ACC112 (cell line): ENCODE results near the gene ADAMTS19.
A peak's percentile ranks its signal among the peaks of the same experiment; 100 is the strongest.

Source experiments
- H2AFZ ChIP-seq: fragments of 200-600 bp; sonication (generic); one replicate; pipeline ENCODE4 v1.6.0; 2017; ENCODE audit warnings: antibody characterized with exemption, low read length; ENCODE audit not compliant: unreplicated experiment
- H3K27ac ChIP-seq: fragments of 200-600 bp; sonication (generic); 2 replicates; pipeline ENCODE4 v1.5.1; 2014; ENCODE audit warnings: low read depth, mild to moderate bottlenecking, antibody characterized with exemption, low read length, moderate library complexity
- H3K27me3 ChIP-seq: fragments of 200-600 bp; sonication (generic); 2 replicates; pipeline ENCODE4 v1.6.1; 2014; ENCODE audit warnings: mild to moderate bottlenecking, antibody characterized with exemption, low read length, moderate library complexity, mixed read lengths; ENCODE audit not compliant: insufficient read depth
- H3K36me3 ChIP-seq: fragments of 200-600 bp; sonication (generic); 2 replicates; pipeline ENCODE4 v1.6.1; 2016; ENCODE audit warnings: mild to moderate bottlenecking, antibody characterized with exemption, low read length, moderate library complexity, mixed read lengths; ENCODE audit not compliant: insufficient read depth
- H3K4me1 ChIP-seq: fragments of 200-600 bp; sonication (generic); one replicate; pipeline ENCODE4 v1.6.1; 2016; ENCODE audit warnings: low read length, mixed read lengths; ENCODE audit not compliant: insufficient read depth, unreplicated experiment, control insufficient read depth
- H3K4me3 ChIP-seq: fragments of 200-600 bp; sonication (generic); 2 replicates; pipeline ENCODE4 v1.5.1; 2014; ENCODE audit warnings: mild to moderate bottlenecking, low read depth, low read length
- H3K79me2 ChIP-seq: fragments of 200-600 bp; sonication (generic); one replicate; pipeline ENCODE4 v1.6.0; 2016; ENCODE audit warnings: low read length; ENCODE audit not compliant: control insufficient read depth, unreplicated experiment, insufficient read depth

Gene ADAMTS19

DNA sequence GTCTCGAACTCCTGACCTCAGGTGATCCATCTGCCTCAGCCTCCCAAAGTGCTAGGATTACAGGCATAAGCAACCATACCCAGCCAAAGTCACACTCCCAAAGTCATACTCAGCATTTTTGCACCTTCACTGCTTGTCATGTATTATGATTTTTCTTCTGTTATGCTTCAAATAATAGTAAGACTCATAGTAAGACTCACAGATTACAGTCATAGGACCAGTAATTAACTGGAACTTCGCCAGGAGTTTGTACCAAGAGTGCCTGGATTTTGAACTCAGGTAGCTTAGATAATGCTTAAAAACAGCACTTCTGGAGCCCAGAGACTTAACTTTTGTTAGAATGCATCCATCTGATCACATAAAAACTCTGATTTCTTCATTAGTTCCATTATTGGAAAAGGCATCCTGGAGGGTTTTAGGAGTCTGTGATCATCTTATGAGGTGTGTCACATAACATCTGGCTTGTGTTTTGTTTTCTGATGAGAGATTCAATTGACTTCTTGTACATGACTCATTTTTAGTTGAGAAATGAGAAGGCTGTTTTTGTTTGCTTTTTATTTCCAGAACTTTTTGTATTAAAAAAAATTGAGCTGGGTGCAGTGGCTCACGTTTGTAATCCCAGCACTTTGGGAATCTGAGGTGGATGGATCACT, 131.5 kb downstream of the ADAMTS19 start:
- H2AFZ ChIP-seq = no peak overlapping the region
- H3K4me3 ChIP-seq = no peak overlapping the region
- H3K27me3 ChIP-seq = no peaks in the 10 kb centered on the region
- H3K27ac ChIP-seq = no peak overlapping the region
- no peaks in the 10 kb centered on the region for H3K36me3 ChIP-seq
- H3K4me1 ChIP-seq = no peaks in the 10 kb centered on the region
- no peaks in the 10 kb centered on the region for H3K79me2 ChIP-seq

DNA sequence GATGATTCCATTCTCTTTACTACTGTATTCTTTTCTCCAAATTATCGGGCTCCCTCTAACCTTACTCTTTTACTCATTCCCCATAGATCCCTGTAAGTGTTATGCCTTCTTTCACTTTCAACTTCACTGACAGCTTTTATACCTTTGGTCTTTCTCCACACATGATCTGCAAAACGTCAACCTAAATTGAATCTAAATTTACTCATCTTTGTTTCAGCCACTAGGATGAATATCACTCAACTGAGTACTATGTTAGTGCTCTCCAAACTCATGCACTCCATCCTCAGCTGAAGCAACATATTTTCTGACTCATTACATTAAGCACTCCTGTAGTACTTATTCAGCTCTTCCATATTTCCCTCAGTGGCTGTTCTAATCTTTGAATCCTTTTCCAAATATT, 133.4 kb downstream of the ADAMTS19 start:
- Histone ChIP-seq H3K36me3 (no peaks in the 10 kb centered on the region), H3K27me3 (no peaks in the 10 kb centered on the region), H3K79me2 (no peaks in the 10 kb centered on the region), H3K4me3 (no peak overlapping the region), H3K27ac (no peak overlapping the region), H2AFZ (no peak overlapping the region), H3K4me1 (no peaks in the 10 kb centered on the region)

DNA sequence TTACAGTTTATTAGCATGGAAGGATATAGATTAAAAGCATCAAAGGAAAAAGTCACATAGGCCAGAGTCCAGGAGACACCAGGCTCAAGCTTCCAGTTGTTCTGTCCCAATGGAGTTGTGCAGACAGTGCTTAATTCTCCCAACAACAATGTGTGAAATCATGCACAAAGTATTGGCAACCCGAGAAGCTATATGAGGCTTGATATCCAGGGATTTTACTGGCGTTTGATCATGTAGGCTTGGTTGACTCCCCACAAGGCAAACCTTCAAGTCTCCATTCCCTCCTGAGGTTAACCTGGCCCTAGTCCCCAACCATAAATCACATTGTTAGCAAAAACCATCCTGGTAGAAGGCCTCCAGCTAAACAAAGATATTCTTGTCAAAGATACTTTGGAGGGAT, 141.5 kb downstream of the ADAMTS19 start:
- H3K27me3 ChIP-seq = no peaks in the 10 kb centered on the region
- no peak overlapping the region for H3K27ac ChIP-seq
- no peaks in the 10 kb centered on the region for H3K36me3 ChIP-seq
- H2AFZ ChIP-seq = no peak overlapping the region
- no peaks in the 10 kb centered on the region for H3K4me1 ChIP-seq
- no peak overlapping the region for H3K4me3 ChIP-seq
- H3K79me2 ChIP-seq = no peaks in the 10 kb centered on the region

DNA sequence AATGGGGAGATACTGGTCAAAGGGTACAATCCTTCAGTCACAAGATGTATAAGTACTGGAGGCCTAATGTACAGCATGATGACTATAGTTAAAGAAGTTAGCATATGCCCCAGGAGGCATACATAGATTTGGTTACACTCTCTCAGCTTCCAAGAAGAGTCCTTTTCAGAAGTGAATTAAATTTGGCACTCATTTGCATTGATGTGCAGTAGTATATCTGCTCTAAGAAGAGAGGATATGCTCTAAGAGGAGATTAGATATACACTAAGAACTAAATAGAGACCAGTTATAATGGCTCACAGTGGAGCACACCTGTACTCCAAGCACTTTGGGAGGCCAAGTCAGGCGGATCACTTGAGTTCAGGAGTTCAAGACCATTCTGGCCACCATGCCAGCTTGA, 148.3 kb downstream of the ADAMTS19 start:
- Histone ChIP-seq H3K36me3 (no peaks in the 10 kb centered on the region), H3K4me3 (no peak overlapping the region), H3K4me1 (no peaks in the 10 kb centered on the region), H3K79me2 (no peaks in the 10 kb centered on the region), H3K27me3 (no peaks in the 10 kb centered on the region), H2AFZ (no peak overlapping the region), H3K27ac (no peak overlapping the region)

DNA sequence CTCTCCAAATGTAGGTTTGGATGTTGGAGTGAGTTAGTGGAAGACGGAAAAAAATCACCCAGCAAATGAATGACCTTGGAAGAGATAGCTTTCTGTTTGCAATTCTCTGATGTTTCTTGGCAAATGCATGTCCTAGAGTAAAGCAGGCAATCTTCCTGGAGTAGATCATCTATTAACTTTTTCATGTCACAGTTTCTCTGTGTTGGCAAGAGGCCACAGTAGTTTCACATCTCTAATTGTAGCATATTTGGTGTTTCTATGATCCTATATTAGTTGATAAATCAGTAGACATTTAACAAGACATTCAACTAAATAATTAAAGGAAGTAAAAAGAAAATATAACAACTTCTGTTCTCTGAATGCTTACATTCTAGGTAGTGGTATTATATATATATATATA, 149.6 kb downstream of the ADAMTS19 start:
- H3K4me1 ChIP-seq = no peaks in the 10 kb centered on the region
- no peaks in the 10 kb centered on the region for H3K27me3 ChIP-seq
- H2AFZ ChIP-seq = no peak overlapping the region
- H3K79me2 ChIP-seq = no peaks in the 10 kb centered on the region
- no peak overlapping the region for H3K27ac ChIP-seq
- H3K4me3 ChIP-seq = no peak overlapping the region
- no peaks in the 10 kb centered on the region for H3K36me3 ChIP-seq

DNA sequence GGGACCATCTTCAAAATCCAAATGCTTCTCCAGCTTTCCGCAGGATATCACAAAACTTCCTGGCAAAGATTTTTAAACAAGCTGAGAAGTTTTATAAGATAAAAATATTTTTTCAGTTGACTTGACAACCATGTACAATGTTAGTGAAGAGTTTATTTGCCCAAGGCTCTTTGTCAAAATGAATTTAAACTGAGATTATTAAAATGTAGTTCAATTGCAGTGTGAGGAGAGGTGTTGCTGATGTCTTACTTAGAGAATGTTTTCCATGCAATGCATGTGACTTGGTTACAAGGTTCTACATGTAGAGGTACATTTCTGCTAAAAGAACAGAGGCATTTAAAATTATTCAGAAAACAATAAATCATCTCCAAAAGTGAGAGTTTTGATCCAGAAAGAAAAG, 156.4 kb downstream of the ADAMTS19 start:
- Histone ChIP-seq H3K27me3 (no peaks in the 10 kb centered on the region), H3K36me3 (no peaks in the 10 kb centered on the region), H3K27ac (no peak overlapping the region), H3K4me3 (no peak overlapping the region), H3K4me1 (no peaks in the 10 kb centered on the region), H2AFZ (no peak overlapping the region), H3K79me2 (no peaks in the 10 kb centered on the region)

DNA sequence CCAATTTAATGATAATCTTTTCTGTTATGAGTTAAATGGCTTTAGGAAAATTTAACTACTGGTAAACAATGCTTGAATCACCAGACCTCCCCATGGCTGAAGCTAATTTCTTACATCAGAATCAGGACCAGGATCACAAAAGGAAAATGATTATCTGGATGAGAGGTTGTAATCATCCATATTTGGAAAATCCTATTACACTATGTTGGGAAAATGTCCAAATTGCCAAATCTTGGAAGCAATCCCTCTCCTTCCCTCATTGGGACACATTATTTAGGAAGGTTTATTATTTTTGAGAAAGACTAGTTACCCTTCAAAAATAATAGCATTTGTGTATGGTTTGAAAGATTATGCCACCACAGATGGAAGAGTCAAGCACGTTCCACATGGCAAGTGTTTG, 157.1 kb downstream of the ADAMTS19 start:
- Histone ChIP-seq H3K27me3 (no peaks in the 10 kb centered on the region), H3K36me3 (no peaks in the 10 kb centered on the region), H3K4me3 (no peak overlapping the region), H3K79me2 (no peaks in the 10 kb centered on the region), H2AFZ (no peak overlapping the region), H3K27ac (no peak overlapping the region), H3K4me1 (no peaks in the 10 kb centered on the region)

DNA sequence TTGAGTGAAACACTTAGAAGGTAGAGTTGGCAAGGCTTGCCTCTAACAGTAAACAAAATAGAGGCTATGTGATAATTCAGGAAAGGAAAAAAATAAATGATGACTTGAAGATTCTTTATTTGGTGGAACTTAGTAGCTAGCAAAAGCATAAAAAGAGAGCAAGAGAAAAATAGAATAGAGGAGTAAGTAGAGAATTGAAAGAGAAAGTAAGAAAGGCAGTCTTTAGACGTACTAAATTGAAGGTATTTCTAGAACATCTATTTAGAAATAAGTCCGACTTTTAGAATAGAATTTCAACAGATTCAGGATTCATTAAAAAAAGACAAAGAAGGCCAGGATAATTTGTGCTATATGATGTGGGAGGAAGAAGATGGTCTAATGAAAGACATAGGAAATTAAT, 159.7 kb downstream of the ADAMTS19 start:
- H3K36me3 ChIP-seq = no peaks in the 10 kb centered on the region
- H3K4me1 ChIP-seq = no peaks in the 10 kb centered on the region
- no peak overlapping the region for H3K27ac ChIP-seq
- no peaks in the 10 kb centered on the region for H3K27me3 ChIP-seq
- H2AFZ ChIP-seq = peak overlapping the region; percentile 29
- H3K4me3 ChIP-seq = peak overlapping the region; percentile 59
- no peaks in the 10 kb centered on the region for H3K79me2 ChIP-seq

DNA sequence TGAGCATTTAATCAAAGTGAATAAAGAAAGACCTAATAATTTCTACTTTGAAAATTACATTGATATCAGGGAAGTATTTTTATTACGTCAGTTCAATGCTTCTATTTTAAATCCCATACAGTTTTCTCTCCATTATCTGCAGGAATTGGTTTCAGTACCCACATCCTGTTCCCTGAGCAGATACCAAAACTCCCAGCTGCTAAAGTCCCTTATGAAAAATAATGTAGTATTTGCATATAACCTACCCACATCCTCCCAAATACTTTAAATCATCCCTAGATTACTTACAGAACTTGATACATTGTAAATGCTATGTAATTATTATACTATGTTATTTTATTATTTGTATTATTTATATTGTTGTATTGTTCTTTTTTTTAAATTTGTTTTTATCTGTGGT, 162.4 kb downstream of the ADAMTS19 start:
- no peaks in the 10 kb centered on the region for H3K36me3 ChIP-seq
- H3K27ac ChIP-seq = no peak overlapping the region
- H2AFZ ChIP-seq = no peak overlapping the region
- H3K79me2 ChIP-seq = no peaks in the 10 kb centered on the region
- H3K27me3 ChIP-seq = no peaks in the 10 kb centered on the region
- no peaks in the 10 kb centered on the region for H3K4me1 ChIP-seq
- H3K4me3 ChIP-seq = no peak overlapping the region

DNA sequence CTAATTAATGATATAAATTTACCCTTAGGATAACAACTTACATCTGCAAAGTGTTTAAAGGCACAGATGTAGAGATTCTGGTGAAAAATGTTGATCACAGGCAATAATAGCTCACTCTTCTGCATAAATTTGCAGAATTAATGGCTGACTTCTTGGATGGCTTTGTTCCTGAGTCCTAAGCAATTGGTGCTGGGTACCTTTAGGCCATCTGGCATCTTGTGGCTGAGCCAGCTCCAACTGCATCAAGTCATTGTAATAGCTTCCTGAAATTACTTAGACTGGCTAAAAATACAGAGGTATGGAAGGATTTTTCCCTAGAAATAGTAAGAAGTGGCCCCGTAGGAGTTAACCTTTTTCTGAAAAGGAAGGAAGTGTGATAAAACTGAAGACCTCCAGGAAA, 169.5 kb downstream of the ADAMTS19 start:
- no peaks in the 10 kb centered on the region for H3K27me3 ChIP-seq
- no peaks in the 10 kb centered on the region for H3K36me3 ChIP-seq
- H2AFZ ChIP-seq = no peak overlapping the region

DNA sequence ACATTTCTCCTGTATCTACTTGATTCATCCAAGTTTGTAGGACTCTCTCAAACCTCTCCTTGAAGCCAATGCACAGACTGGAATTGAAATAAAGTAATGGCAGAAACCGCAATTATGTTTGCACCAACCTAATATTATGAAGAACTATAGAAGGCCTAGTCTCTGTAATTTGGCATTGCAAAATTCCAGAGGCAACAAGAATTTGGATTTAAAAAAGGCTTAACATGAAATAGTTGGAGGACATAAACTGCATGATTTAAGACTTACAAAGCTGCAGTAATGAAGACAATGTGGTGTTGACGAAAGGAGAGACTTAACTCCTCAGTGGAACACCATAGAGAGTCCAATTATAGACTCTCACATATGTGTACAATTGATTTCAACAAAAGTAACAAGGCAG, 170.0 kb downstream of the ADAMTS19 start:
- H3K4me3 ChIP-seq = no peak overlapping the region
- H3K36me3 ChIP-seq = no peaks in the 10 kb centered on the region
- H2AFZ ChIP-seq = no peak overlapping the region
- no peak overlapping the region for H3K27ac ChIP-seq
- H3K4me1 ChIP-seq = no peaks in the 10 kb centered on the region
- no peaks in the 10 kb centered on the region for H3K79me2 ChIP-seq
- no peaks in the 10 kb centered on the region for H3K27me3 ChIP-seq

More for the DNA sequence above, 169.5 kb downstream of the ADAMTS19 start:
- H3K4me3 ChIP-seq = no peak overlapping the region
- no peaks in the 10 kb centered on the region for H3K79me2 ChIP-seq
- H3K27ac ChIP-seq = no peak overlapping the region
- H3K4me1 ChIP-seq = no peaks in the 10 kb centered on the region
